Neural cell (in vitro differentiated cells): ENCODE data around the gene SLC12A7.

Experiments used
- POLR2AphosphoS5 ChIP-seq: IDR thresholded peaks from 2 replicates; pipeline ENCODE4 v1.6.1; 2012
- TF ChIP-seq, protein P1 (sequence below): fragments of 450-650 bp; IDR thresholded peaks from 2 replicates; pipeline ENCODE4 v1.5.1; 2014; ENCODE audit warnings: antibody characterized with exemption, mild to moderate bottlenecking, moderate library complexity; ENCODE audit not compliant: poor library complexity, severe bottlenecking

DNA sequence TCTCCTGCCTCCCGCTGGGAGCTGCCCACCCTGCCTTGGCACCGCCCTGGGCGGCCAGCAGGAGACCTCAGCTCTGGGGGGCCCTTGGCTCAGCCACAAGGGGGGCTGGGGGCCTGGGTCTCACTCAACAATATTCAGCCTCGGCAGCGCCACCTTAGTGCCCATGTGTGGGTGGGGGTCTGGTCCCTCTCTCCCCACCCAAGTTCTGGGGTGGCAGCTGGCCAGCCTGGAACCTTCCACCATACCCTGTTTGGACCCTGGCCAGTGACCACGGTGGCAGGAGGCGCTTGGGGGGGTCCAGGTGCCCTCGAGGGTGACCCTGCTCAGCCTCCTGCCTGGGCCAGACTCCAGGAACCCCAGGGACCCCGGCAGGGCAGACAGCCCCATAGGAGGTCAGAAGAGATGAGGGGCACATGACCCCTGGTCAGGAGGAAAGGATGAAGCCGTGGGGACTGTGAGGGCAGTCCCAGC is 81.0 kb downstream of the SLC12A7 start:
- TF ChIP-seq POLR2AphosphoS5 = no peak
- TF ChIP-seq, protein P1, sequence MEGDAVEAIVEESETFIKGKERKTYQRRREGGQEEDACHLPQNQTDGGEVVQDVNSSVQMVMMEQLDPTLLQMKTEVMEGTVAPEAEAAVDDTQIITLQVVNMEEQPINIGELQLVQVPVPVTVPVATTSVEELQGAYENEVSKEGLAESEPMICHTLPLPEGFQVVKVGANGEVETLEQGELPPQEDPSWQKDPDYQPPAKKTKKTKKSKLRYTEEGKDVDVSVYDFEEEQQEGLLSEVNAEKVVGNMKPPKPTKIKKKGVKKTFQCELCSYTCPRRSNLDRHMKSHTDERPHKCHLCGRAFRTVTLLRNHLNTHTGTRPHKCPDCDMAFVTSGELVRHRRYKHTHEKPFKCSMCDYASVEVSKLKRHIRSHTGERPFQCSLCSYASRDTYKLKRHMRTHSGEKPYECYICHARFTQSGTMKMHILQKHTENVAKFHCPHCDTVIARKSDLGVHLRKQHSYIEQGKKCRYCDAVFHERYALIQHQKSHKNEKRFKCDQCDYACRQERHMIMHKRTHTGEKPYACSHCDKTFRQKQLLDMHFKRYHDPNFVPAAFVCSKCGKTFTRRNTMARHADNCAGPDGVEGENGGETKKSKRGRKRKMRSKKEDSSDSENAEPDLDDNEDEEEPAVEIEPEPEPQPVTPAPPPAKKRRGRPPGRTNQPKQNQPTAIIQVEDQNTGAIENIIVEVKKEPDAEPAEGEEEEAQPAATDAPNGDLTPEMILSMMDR = no peak
